H9 (cell line): Measurements from ENCODE around the gene ETNPPL. TPM values are rescaled to one million over a fixed set of nuclear protein-coding genes. Genes with fewer than 3 reads are reported as not detected.

Source experiments
- DNase-seq: peaks from one replicate; pipeline ENCODE4 v3.0.0-alpha.2; 2017
- H2AFZ ChIP-seq: one replicate; pipeline ENCODE4 v1.6.1; 2013; ENCODE audit warnings: mild to moderate bottlenecking, low read length, control low read depth, moderate library complexity
- H2AK5ac ChIP-seq: 2 replicates; pipeline ENCODE4 v1.6.1; 2013; ENCODE audit warnings: low read length, control low read depth, mixed read lengths; ENCODE audit not compliant: insufficient read length
- H2BK120ac ChIP-seq: one replicate; pipeline ENCODE4 v1.6.1; 2013; ENCODE audit warnings: low read depth, mild to moderate bottlenecking, low read length, control low read depth, inconsistent platforms; ENCODE audit not compliant: poor library complexity, severe bottlenecking
- H2BK12ac ChIP-seq: 2 replicates; pipeline ENCODE4 v1.6.1; 2013; ENCODE audit warnings: low read length, control low read depth, mixed read lengths, low read depth; ENCODE audit not compliant: insufficient read length
- H2BK15ac ChIP-seq: 2 replicates; pipeline ENCODE4 v1.6.1; 2013; ENCODE audit warnings: low read depth, low read length, control low read depth
- H2BK20ac ChIP-seq: one replicate; pipeline ENCODE4 v1.6.1; 2013; ENCODE audit warnings: low read depth, mild to moderate bottlenecking, low read length, control low read depth, inconsistent platforms; ENCODE audit not compliant: poor library complexity, severe bottlenecking
- H2BK5ac ChIP-seq: 2 replicates; pipeline ENCODE4 v1.6.1; 2013; ENCODE audit warnings: low read length, control low read depth, mixed read lengths; ENCODE audit not compliant: insufficient read length
- H3K14ac ChIP-seq: 2 replicates; pipeline ENCODE4 v1.6.1; 2013; ENCODE audit warnings: low read length, control low read depth; ENCODE audit not compliant: insufficient read depth
- H3K18ac ChIP-seq: 2 replicates; pipeline ENCODE4 v1.6.1; 2013; ENCODE audit warnings: low read depth, mild to moderate bottlenecking, mixed read lengths, low read length, control low read depth; ENCODE audit not compliant: insufficient read length
- H3K23ac ChIP-seq: 2 replicates; pipeline ENCODE4 v1.6.1; 2013; ENCODE audit warnings: low read length, control low read depth, mixed read lengths, low read depth; ENCODE audit not compliant: insufficient read length
- H3K23me2 ChIP-seq: 2 replicates; pipeline ENCODE4 v1.6.1; 2013; ENCODE audit warnings: low read depth, mild to moderate bottlenecking, mixed read lengths, low read length, control low read depth; ENCODE audit not compliant: insufficient read length, poor library complexity, severe bottlenecking
- H3K27ac ChIP-seq: 2 replicates; pipeline ENCODE4 v1.5.1; 2013; ENCODE audit warnings: low read length, control low read depth, mixed read lengths, low read depth; ENCODE audit not compliant: insufficient read length
- H3K27me3 ChIP-seq: 2 replicates; pipeline ENCODE4 v1.6.1; 2013; ENCODE audit warnings: low read length, control low read depth, inconsistent platforms; ENCODE audit not compliant: insufficient read depth
- H3K4ac ChIP-seq: 2 replicates; pipeline ENCODE4 v1.6.1; 2013; ENCODE audit warnings: low read depth, mild to moderate bottlenecking, control low read depth, inconsistent platforms, low read length, moderate library complexity
- H3K4me1 ChIP-seq: 2 replicates; pipeline ENCODE4 v1.6.1; 2013; ENCODE audit warnings: low read length, control low read depth, inconsistent platforms; ENCODE audit not compliant: insufficient read depth
- H3K4me2 ChIP-seq: 2 replicates; pipeline ENCODE4 v1.6.1; 2013; ENCODE audit warnings: low read length, control low read depth, mixed read lengths; ENCODE audit not compliant: insufficient read length, insufficient read depth
- H3K56ac ChIP-seq: 2 replicates; pipeline ENCODE4 v1.6.1; 2013; ENCODE audit warnings: low read depth, mild to moderate bottlenecking, mixed read lengths, low read length, control low read depth; ENCODE audit not compliant: insufficient read length
- H3K79me1 ChIP-seq: 2 replicates; pipeline ENCODE4 v1.6.1; 2013; ENCODE audit warnings: low read depth, mild to moderate bottlenecking, moderate library complexity, low read length, control low read depth, inconsistent platforms; ENCODE audit not compliant: insufficient read depth, poor library complexity, severe bottlenecking
- H3K79me2 ChIP-seq: 2 replicates; pipeline ENCODE4 v1.6.1; 2013; ENCODE audit warnings: low read length, control low read depth, inconsistent platforms; ENCODE audit not compliant: insufficient read depth
- H3K9ac ChIP-seq: 2 replicates; pipeline ENCODE4 v1.6.1; 2013; ENCODE audit warnings: low read length, control low read depth, mixed read lengths; ENCODE audit not compliant: insufficient read length; ENCODE audit errors: extremely low read depth
- H3K9me3 ChIP-seq: one replicate; pipeline ENCODE4 v1.6.1; 2013; ENCODE audit warnings: low read depth, low read length, inconsistent platforms; ENCODE audit not compliant: control insufficient read depth
- H3T11ph ChIP-seq: one replicate; pipeline ENCODE4 v1.6.1; 2013; ENCODE audit warnings: mild to moderate bottlenecking, low read length, control low read depth, inconsistent platforms
- H4K20me1 ChIP-seq: one replicate; pipeline ENCODE4 v1.6.1; 2013; ENCODE audit not compliant: control insufficient read depth, insufficient read length, insufficient read depth
- H4K5ac ChIP-seq: 2 replicates; pipeline ENCODE4 v1.6.1; 2013; ENCODE audit warnings: low read depth, mild to moderate bottlenecking, mixed read lengths, low read length, control low read depth; ENCODE audit not compliant: insufficient read length
- H4K8ac ChIP-seq: replicated peaks from 2 replicates; pipeline ENCODE4 v1.6.1; 2013; ENCODE audit warnings: low read length, control low read depth, mixed read lengths, low read depth; ENCODE audit not compliant: insufficient read length
- H4K91ac ChIP-seq: 2 replicates; pipeline ENCODE4 v1.6.1; 2013; ENCODE audit warnings: low read depth, mild to moderate bottlenecking, moderate library complexity, mixed read lengths, low read length, control low read depth; ENCODE audit not compliant: insufficient read length
- H3K27ac Mint-ChIP-seq, 3 experiments: 2 replicates in 2 of 3; 3 replicates in 1 of 3; pipeline ENCODE4 v1.8.0; 2020 to 2021; ENCODE audit warnings: mixed read lengths in 3 of 3, mild to moderate bottlenecking in 1 of 3, moderate library complexity in 1 of 3
- H3K27me3 Mint-ChIP-seq: 2 replicates; pipeline ENCODE4 v1.8.0; 2021; ENCODE audit warnings: low read depth, mild to moderate bottlenecking, moderate library complexity, mixed read lengths
- H3K36me3 Mint-ChIP-seq, 3 experiments: 2 replicates in 2 of 3; 3 replicates in 1 of 3; pipeline ENCODE4 v1.8.0; 2020 to 2021; ENCODE audit warnings: low read depth in 3 of 3, mixed read lengths in 3 of 3; ENCODE audit not compliant: insufficient read depth in 1 of 3
- H3K4me1 Mint-ChIP-seq, 2 experiments: 2 replicates each; pipeline ENCODE4 v1.8.0; 2020; ENCODE audit warnings: mixed read lengths in 2 of 2
- H3K4me3 Mint-ChIP-seq, 2 experiments: 2 replicates in 1 of 2; 3 replicates in 1 of 2; pipeline ENCODE4 v1.8.0; 2020 to 2021; ENCODE audit warnings: mild to moderate bottlenecking in 2 of 2, mixed read lengths in 2 of 2, moderate library complexity in 1 of 2
- H3K9me3 Mint-ChIP-seq, 2 experiments: 2 replicates in 1 of 2; 3 replicates in 1 of 2; pipeline ENCODE4 v1.8.0; 2020; ENCODE audit warnings: mild to moderate bottlenecking in 2 of 2, mixed read lengths in 2 of 2, moderate library complexity in 1 of 2
- WGBS: extraction: QIAGEN DNeasy Blood & Tissue Kit; methylation state at CpG from one replicate; pipeline ENCODE4 v1.1.7; 2013; ENCODE audit warnings: missing lambda C conversion rate, low lambda C conversion rate, mixed read lengths; ENCODE audit not compliant: insufficient read length; ENCODE audit errors: extremely low coverage; 5-methylcytosine and 5-hydroxymethylcytosine counted together
- total RNA-seq: library from RNA; stranded (reverse); gene quantifications from 2 replicates; pipeline ENCODE4 v1.2.1, GENCODE V29; 2021
- TF ChIP-seq, protein P1 (sequence below): fragments of 200-600 bp; sonication (generic); conservative IDR thresholded peaks from 3 replicates; pipeline ENCODE4 v1.8.0; 2021; ENCODE audit warnings: antibody characterized with exemption, mild to moderate bottlenecking

Gene ETNPPL
- total RNA-seq, 1 experiment from 2014 or later, result 1.3 TPM

DNA sequence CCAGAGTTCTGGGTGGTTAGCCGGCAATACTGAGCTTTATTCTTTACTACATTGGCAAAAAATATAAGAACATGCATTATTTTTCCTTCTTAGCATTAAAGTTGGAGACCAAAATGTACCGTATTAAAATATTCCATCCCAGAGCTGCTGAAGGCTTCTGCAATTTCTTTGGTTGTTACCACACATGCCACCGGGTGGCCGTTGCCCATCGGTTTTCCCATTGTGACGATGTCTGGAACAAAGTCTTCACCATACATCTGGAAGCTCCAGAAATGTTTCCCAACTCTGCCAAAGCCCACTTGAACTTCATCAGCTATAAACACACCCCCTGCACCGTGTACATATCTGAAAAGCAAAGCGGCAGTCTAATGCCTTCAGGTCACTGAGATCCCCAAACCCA, 13.7 kb downstream of the ETNPPL start:
- Histone ChIP-seq H3K27ac (no peak overlapping the region), H3K18ac (no peak overlapping the region), H4K5ac (no peak overlapping the region), H4K8ac (no peak overlapping the region), H3T11ph (no peak overlapping the region), H2BK20ac (no peak overlapping the region), H2AFZ (no peak overlapping the region), H3K23me2 (no peaks in the 10 kb centered on the region), H3K9ac (no peak overlapping the region), H3K79me1 (no peaks in the 10 kb centered on the region), H3K23ac (no peak overlapping the region), H3K9me3 (no peaks in the 10 kb centered on the region), H2BK12ac (no peak overlapping the region), H3K14ac (no peak overlapping the region), H3K4ac (no peak overlapping the region), H3K4me2 (no peak overlapping the region), H2BK15ac (no peak overlapping the region), H2AK5ac (no peak overlapping the region), H2BK120ac (no peak overlapping the region), H3K56ac (no peak overlapping the region), H4K91ac (no peak overlapping the region), H3K79me2 (no peaks in the 10 kb centered on the region), H4K20me1 (no peaks in the 10 kb centered on the region), H3K27me3 (no peaks in the 10 kb centered on the region), H2BK5ac (no peak overlapping the region), H3K4me1 (no peaks in the 10 kb centered on the region)
- WGBS, result no CpG with 5 or more reads among the region's 8 CpGs
- Mint-ChIP-seq H3K36me3 (no peaks in the 10 kb centered on the region), H3K4me1 (no peaks in the 10 kb centered on the region), H3K9me3 (no peaks in the 10 kb centered on the region), H3K4me3 (no peak overlapping the region), H3K27ac (no peak overlapping the region), H3K27me3 (no peaks in the 10 kb centered on the region)
- TF ChIP-seq, protein P1, sequence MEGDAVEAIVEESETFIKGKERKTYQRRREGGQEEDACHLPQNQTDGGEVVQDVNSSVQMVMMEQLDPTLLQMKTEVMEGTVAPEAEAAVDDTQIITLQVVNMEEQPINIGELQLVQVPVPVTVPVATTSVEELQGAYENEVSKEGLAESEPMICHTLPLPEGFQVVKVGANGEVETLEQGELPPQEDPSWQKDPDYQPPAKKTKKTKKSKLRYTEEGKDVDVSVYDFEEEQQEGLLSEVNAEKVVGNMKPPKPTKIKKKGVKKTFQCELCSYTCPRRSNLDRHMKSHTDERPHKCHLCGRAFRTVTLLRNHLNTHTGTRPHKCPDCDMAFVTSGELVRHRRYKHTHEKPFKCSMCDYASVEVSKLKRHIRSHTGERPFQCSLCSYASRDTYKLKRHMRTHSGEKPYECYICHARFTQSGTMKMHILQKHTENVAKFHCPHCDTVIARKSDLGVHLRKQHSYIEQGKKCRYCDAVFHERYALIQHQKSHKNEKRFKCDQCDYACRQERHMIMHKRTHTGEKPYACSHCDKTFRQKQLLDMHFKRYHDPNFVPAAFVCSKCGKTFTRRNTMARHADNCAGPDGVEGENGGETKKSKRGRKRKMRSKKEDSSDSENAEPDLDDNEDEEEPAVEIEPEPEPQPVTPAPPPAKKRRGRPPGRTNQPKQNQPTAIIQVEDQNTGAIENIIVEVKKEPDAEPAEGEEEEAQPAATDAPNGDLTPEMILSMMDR, result peak; percentile 49; the same call in 2 of the 3 replicates
- DNase-seq, result no peak
